Tongue (tissue), 2 donors: Measurements from ENCODE around the gene KCNMA1. TPM values are rescaled to one million over a fixed set of nuclear protein-coding genes. Genes with fewer than 3 reads are reported as not detected.

Experiments
- DNase-seq: peaks from one replicate; pipeline ENCODE4 v3.0.0-alpha.2; 2015
- total RNA-seq: library from RNA; depleted of rRNA; stranded (reverse); fragments of >200 nt; gene quantifications from one replicate; pipeline ENCODE4 v1.2.3, GENCODE V29; 2014

Gene KCNMA1
- total RNA-seq, 1 donor from 2014 or later = 34.3 TPM

GRCh38 chr10:77236029-77236428 lies 401.6 kb downstream of the KCNMA1 start:
- DNase-seq = no peak

- no peak for DNase-seq
Observed at GRCh38 chr10:77234599-77234998, 403.0 kb downstream of the KCNMA1 start.

GRCh38 chr10:77233466-77233865 lies 404.1 kb downstream of the KCNMA1 start:
- no peak for DNase-seq

- DNase-seq = no peak
Observed at GRCh38 chr10:77231884-77232610, 405.6 kb downstream of the KCNMA1 start.

GRCh38 chr10:77231375-77231774 lies 406.2 kb downstream of the KCNMA1 start:
- DNase-seq = no peak

GRCh38 chr10:77230194-77230593 lies 407.4 kb downstream of the KCNMA1 start:
- DNase-seq = no peak

- no peak for DNase-seq
Observed at GRCh38 chr10:77229704-77230103, 407.9 kb downstream of the KCNMA1 start.

GRCh38 chr10:77228559-77228958 lies 409.0 kb downstream of the KCNMA1 start:
- no peak for DNase-seq

- DNase-seq = no peak
Observed at GRCh38 chr10:77226853-77227565, 410.6 kb downstream of the KCNMA1 start.

GRCh38 chr10:77226452-77226851 lies 411.2 kb downstream of the KCNMA1 start:
- no peak for DNase-seq

- DNase-seq = no peak
Observed at GRCh38 chr10:77226020-77226419, 411.6 kb downstream of the KCNMA1 start.

- no peak for DNase-seq
Observed at GRCh38 chr10:77223526-77224460, 413.8 kb downstream of the KCNMA1 start.

GRCh38 chr10:77220150-77220549 lies 417.5 kb downstream of the KCNMA1 start:
- DNase-seq = no peak

- DNase-seq = no peak
Observed at GRCh38 chr10:77219046-77219445, 418.6 kb downstream of the KCNMA1 start.

GRCh38 chr10:77214799-77215198 lies 422.8 kb downstream of the KCNMA1 start:
- no peak for DNase-seq

- no peak for DNase-seq
Observed at GRCh38 chr10:77212632-77213031, 425.0 kb downstream of the KCNMA1 start.

GRCh38 chr10:77210645-77211044 lies 427.0 kb downstream of the KCNMA1 start:
- DNase-seq = no peak

GRCh38 chr10:77208684-77209256 lies 428.8 kb downstream of the KCNMA1 start:
- no peak for DNase-seq

GRCh38 chr10:77207828-77208185 lies 429.8 kb downstream of the KCNMA1 start:
- peak; percentile 54 for DNase-seq

GRCh38 chr10:77207182-77207827 lies 430.3 kb downstream of the KCNMA1 start:
- no peak for DNase-seq

- no peak for DNase-seq
Observed at GRCh38 chr10:77205135-77205534, 432.5 kb downstream of the KCNMA1 start.

GRCh38 chr10:77204171-77204570 lies 433.4 kb downstream of the KCNMA1 start:
- DNase-seq = no peak
